Measurements from ENCODE around the gene HAND2. TPM values are rescaled to one million over a fixed set of nuclear protein-coding genes. Genes with fewer than 3 reads are reported as not detected.

Gene HAND2
- total and polyA plus RNA-seq, 2 experiments from 2014 or later: 0.15 TPM; not detected in 1

GRCh38 chr4:173498771-173499170 lies 31.3 kb downstream of the HAND2 start (continued):
- TF ChIP-seq REST (IDR thresholded peaks at IDR 0.05; ENCODE audit: unreplicated experiment): no peak
- no peak for TF ChIP-seq STAT1 (IDR thresholded peaks at IDR 0.05; ENCODE audit: unreplicated experiment)
- TF ChIP-seq ZNF114 (CRISPR knock-in tag; IDR thresholded peaks at IDR 0.05): no peak
- TF ChIP-seq CREB1 (CRISPR knock-in tag; IDR thresholded peaks at IDR 0.05; ENCODE audit: low read depth): no peak
- no peak for TF ChIP-seq EZH2phosphoT487 (IDR thresholded peaks at IDR 0.05; ENCODE audit: unreplicated experiment)
- no peak for TF ChIP-seq JUNB (IDR thresholded peaks at IDR 0.05; ENCODE audit: unreplicated experiment)
- TF ChIP-seq ZNF462 (CRISPR knock-in tag; IDR thresholded peaks at IDR 0.05): no peak
- no peak for TF ChIP-seq ZNF331 (CRISPR knock-in tag; IDR thresholded peaks at IDR 0.05; ENCODE audit: low read depth)
- no peak for TF ChIP-seq POLR2AphosphoS5 (IDR thresholded peaks at IDR 0.05; ENCODE audit: low read depth)

Data from GM23338 (cell line).